GM23338 (cell line): ENCODE measurements around the gene NFATC3. TPM values are rescaled to one million over a fixed set of nuclear protein-coding genes. Genes with fewer than 3 reads are reported as not detected.

ENCODE experiments used
- ATAC-seq: fragments of 200-7000 bp; cut with Tn5 transposase; 3 replicates; pipeline ENCODE4 v1.9.1; 2020
- DNase-seq: peaks from one replicate; pipeline ENCODE4 v3.0.0-alpha.2; 2015; ENCODE audit warnings: low spot score
- H2AFZ ChIP-seq: fragments of 200-600 bp; sonication (generic); 2 replicates; pipeline ENCODE4 v1.8.0; 2016; ENCODE audit warnings: antibody characterized with exemption, mild to moderate bottlenecking, moderate library complexity
- H3F3A ChIP-seq: fragments of 200-600 bp; sonication (generic); replicated peaks from 2 replicates; pipeline ENCODE4 v1.8.0; 2017; ENCODE audit warnings: antibody characterized with exemption, mixed run types, low read depth
- H3K27ac ChIP-seq: fragments of 200-600 bp; sonication (generic); 2 replicates; pipeline ENCODE4 v1.6.1; 2016; ENCODE audit warnings: low read depth
- H3K27me3 ChIP-seq: fragments of 200-600 bp; sonication (generic); 2 replicates; pipeline ENCODE4 v1.8.0; 2016; ENCODE audit warnings: mild to moderate bottlenecking, mixed run types, moderate library complexity; ENCODE audit not compliant: insufficient read depth
- H3K36me3 ChIP-seq: fragments of 200-600 bp; sonication (generic); 2 replicates; pipeline ENCODE4 v1.8.0; 2016; ENCODE audit warnings: mild to moderate bottlenecking; ENCODE audit not compliant: insufficient read depth
- H3K4me1 ChIP-seq: fragments of 200-600 bp; sonication (generic); 2 replicates; pipeline ENCODE4 v1.8.0; 2016; ENCODE audit warnings: mild to moderate bottlenecking, moderate library complexity; ENCODE audit not compliant: insufficient read depth
- H3K4me2 ChIP-seq: fragments of 200-600 bp; sonication (generic); 2 replicates; pipeline ENCODE4 v1.7.1; 2017; ENCODE audit warnings: mixed run types
- H3K4me3 ChIP-seq: fragments of 200-600 bp; sonication (generic); 2 replicates; pipeline ENCODE4 v1.6.1; 2016; ENCODE audit warnings: mixed run types
- H3K79me2 ChIP-seq: fragments of 200-600 bp; sonication (generic); replicated peaks from 2 replicates; pipeline ENCODE4 v1.8.0; 2017; ENCODE audit warnings: mild to moderate bottlenecking; ENCODE audit not compliant: insufficient read depth
- H3K9me2 ChIP-seq: fragments of 200-600 bp; sonication (generic); 2 replicates; pipeline ENCODE4 v1.8.0; 2017; ENCODE audit not compliant: insufficient read depth
- H4K20me1 ChIP-seq: fragments of 200-600 bp; sonication (generic); replicated peaks from 2 replicates; pipeline ENCODE4 v1.8.0; 2017; ENCODE audit warnings: mild to moderate bottlenecking; ENCODE audit not compliant: insufficient read depth
- H3K27ac Mint-ChIP-seq: 2 replicates; pipeline ENCODE4 v1.8.0; 2020; ENCODE audit warnings: inconsistent platforms, mild to moderate bottlenecking, moderate library complexity, mixed read lengths
- H3K27me3 Mint-ChIP-seq: 3 replicates; pipeline ENCODE4 v1.8.0; 2022; ENCODE audit warnings: low read depth, mild to moderate bottlenecking, moderate library complexity, mixed read lengths, inconsistent platforms; ENCODE audit not compliant: insufficient read depth, poor library complexity
- H3K36me3 Mint-ChIP-seq: 3 replicates; pipeline ENCODE4 v1.8.0; 2021; ENCODE audit warnings: low read depth, mild to moderate bottlenecking, inconsistent platforms, moderate library complexity, mixed read lengths
- H3K4me1 Mint-ChIP-seq: 3 replicates; pipeline ENCODE4 v1.8.0; 2020; ENCODE audit warnings: mild to moderate bottlenecking, inconsistent platforms, mixed read lengths
- H3K4me3 Mint-ChIP-seq: 3 replicates; pipeline ENCODE4 v1.8.0; 2021; ENCODE audit warnings: moderate library complexity, mild to moderate bottlenecking, inconsistent platforms, mixed read lengths
- H3K9me3 Mint-ChIP-seq: 3 replicates; pipeline ENCODE4 v1.8.0; 2020; ENCODE audit warnings: moderate library complexity, mild to moderate bottlenecking, inconsistent platforms, mixed read lengths
- CREB1 ChIP-seq: fragments of 250-450 bp; sonication (Bioruptor Pico); IDR thresholded peaks from 2 replicates; pipeline ENCODE4 v1.5.0; 2020; ENCODE audit warnings: low read depth, mild to moderate bottlenecking, moderate library complexity
- ETS1 ChIP-seq: IDR thresholded peaks from 2 replicates; pipeline ENCODE4 v1.6.1; 2016; ENCODE audit warnings: antibody characterized with exemption
- EZH2phosphoT487 ChIP-seq: fragments of 200-600 bp; sonication (generic); IDR thresholded peaks from one replicate; pipeline ENCODE4 v1.8.1; 2018; ENCODE audit warnings: antibody characterized with exemption; ENCODE audit not compliant: unreplicated experiment
- JUNB ChIP-seq: IDR thresholded peaks from one replicate; pipeline ENCODE4 v1.6.1; 2016; ENCODE audit warnings: antibody characterized with exemption; ENCODE audit not compliant: unreplicated experiment
- NANOG ChIP-seq: IDR thresholded peaks from 2 replicates; pipeline ENCODE4 v1.6.1; 2016; ENCODE audit warnings: antibody characterized with exemption, borderline replicate concordance
- POLR2AphosphoS5 ChIP-seq: IDR thresholded peaks from 2 replicates; pipeline ENCODE4 v1.6.1; 2016; ENCODE audit warnings: antibody characterized with exemption, low read depth
- STAT1 ChIP-seq: IDR thresholded peaks from one replicate; pipeline ENCODE4 v1.6.1; 2016; ENCODE audit warnings: antibody characterized with exemption; ENCODE audit not compliant: unreplicated experiment
- ZNF114 ChIP-seq: fragments of 250-450 bp; sonication (Bioruptor Pico); IDR thresholded peaks from 2 replicates; pipeline ENCODE4 v1.5.0; 2020; ENCODE audit warnings: mild to moderate bottlenecking, moderate library complexity
- ZNF331 ChIP-seq: fragments of 250-450 bp; sonication (Bioruptor Pico); IDR thresholded peaks from 2 replicates; pipeline ENCODE4 v1.5.0; 2020; ENCODE audit warnings: low read depth, mild to moderate bottlenecking, moderate library complexity
- polyA plus RNA-seq: library from polyadenylated mRNA; unstranded; fragments of >200 nt; fragmentation: Nextera tagmentation; extraction: Ambion mirVana; gene quantifications from 2 replicates; pipeline ENCODE4 v1.2.1, GENCODE V29; 2016
- total RNA-seq: library from RNA; depleted of rRNA; stranded (reverse); fragments of >200 nt; shearing (Covaris generic); gene quantifications from 2 replicates; pipeline ENCODE4 v1.2.3, GENCODE V29; 2014
- TF ChIP-seq, protein P1 (sequence below), 2 experiments: fragments of 200-600 bp in 1 of 2; sonication (generic) in 1 of 2; conservative IDR thresholded peaks; 2 replicates each; pipeline versions ENCODE4 v1.5.1 to v1.6.1; 2016 to 2017; ENCODE audit warnings: antibody characterized with exemption in 2 of 2, low read depth in 2 of 2, mild to moderate bottlenecking in 2 of 2, moderate library complexity in 1 of 2
- TF ChIP-seq, protein P2 (sequence below): fragments of 250-450 bp; sonication (Bioruptor Pico); IDR thresholded peaks from 2 replicates; pipeline ENCODE4 v1.5.0; 2020; ENCODE audit warnings: mild to moderate bottlenecking, moderate library complexity
- TF ChIP-seq, protein P3 (sequence below): IDR thresholded peaks from one replicate; pipeline ENCODE4 v1.6.1; 2018; ENCODE audit warnings: antibody characterized with exemption; ENCODE audit not compliant: unreplicated experiment

NFATC3 gene
- total and polyA plus RNA-seq, 2 experiments from 2014 or later: 9.2 to 40.9 TPM

GRCh38 chr16:68219725-68220351 lies 134.7 kb downstream of the NFATC3 start:
- Histone ChIP-seq H3K4me2 (no peak overlapping the region), H3K4me1 (no peaks in the 10 kb centered on the region; the same call in 1 of the 2 replicates), H3K9me2 (no peaks in the 10 kb centered on the region), H3K4me3 (no peak overlapping the region), H3K79me2 (no peaks in the 10 kb centered on the region), H3K36me3 (no peaks in the 10 kb centered on the region), H4K20me1 (no peaks in the 10 kb centered on the region; the same call in 1 of the 2 replicates), H3K27ac (no peak overlapping the region), H3K27me3 (no peaks in the 10 kb centered on the region), H3F3A (no peaks in the 10 kb centered on the region), H2AFZ (no peak overlapping the region)
- Mint-ChIP-seq H3K27me3 (peaks cover 2% of the 10 kb centered on the region), H3K27ac (peak overlapping the region; percentile 91), H3K4me3 (no peak overlapping the region), H3K36me3 (no peaks in the 10 kb centered on the region), H3K4me1 (peaks cover 11% of the 10 kb centered on the region; the same call in 2 of the 3 replicates), H3K9me3 (no peaks in the 10 kb centered on the region)
- no peak for TF ChIP-seq JUNB
- TF ChIP-seq POLR2AphosphoS5: no peak
- TF ChIP-seq CREB1 (CRISPR knock-in tag): no peak
- TF ChIP-seq, protein P1, sequence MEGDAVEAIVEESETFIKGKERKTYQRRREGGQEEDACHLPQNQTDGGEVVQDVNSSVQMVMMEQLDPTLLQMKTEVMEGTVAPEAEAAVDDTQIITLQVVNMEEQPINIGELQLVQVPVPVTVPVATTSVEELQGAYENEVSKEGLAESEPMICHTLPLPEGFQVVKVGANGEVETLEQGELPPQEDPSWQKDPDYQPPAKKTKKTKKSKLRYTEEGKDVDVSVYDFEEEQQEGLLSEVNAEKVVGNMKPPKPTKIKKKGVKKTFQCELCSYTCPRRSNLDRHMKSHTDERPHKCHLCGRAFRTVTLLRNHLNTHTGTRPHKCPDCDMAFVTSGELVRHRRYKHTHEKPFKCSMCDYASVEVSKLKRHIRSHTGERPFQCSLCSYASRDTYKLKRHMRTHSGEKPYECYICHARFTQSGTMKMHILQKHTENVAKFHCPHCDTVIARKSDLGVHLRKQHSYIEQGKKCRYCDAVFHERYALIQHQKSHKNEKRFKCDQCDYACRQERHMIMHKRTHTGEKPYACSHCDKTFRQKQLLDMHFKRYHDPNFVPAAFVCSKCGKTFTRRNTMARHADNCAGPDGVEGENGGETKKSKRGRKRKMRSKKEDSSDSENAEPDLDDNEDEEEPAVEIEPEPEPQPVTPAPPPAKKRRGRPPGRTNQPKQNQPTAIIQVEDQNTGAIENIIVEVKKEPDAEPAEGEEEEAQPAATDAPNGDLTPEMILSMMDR (conservative IDR thresholded peaks at IDR 0.05; ENCODE audit: low read depth in 2 of 2): no peak
- TF ChIP-seq, protein P2, sequence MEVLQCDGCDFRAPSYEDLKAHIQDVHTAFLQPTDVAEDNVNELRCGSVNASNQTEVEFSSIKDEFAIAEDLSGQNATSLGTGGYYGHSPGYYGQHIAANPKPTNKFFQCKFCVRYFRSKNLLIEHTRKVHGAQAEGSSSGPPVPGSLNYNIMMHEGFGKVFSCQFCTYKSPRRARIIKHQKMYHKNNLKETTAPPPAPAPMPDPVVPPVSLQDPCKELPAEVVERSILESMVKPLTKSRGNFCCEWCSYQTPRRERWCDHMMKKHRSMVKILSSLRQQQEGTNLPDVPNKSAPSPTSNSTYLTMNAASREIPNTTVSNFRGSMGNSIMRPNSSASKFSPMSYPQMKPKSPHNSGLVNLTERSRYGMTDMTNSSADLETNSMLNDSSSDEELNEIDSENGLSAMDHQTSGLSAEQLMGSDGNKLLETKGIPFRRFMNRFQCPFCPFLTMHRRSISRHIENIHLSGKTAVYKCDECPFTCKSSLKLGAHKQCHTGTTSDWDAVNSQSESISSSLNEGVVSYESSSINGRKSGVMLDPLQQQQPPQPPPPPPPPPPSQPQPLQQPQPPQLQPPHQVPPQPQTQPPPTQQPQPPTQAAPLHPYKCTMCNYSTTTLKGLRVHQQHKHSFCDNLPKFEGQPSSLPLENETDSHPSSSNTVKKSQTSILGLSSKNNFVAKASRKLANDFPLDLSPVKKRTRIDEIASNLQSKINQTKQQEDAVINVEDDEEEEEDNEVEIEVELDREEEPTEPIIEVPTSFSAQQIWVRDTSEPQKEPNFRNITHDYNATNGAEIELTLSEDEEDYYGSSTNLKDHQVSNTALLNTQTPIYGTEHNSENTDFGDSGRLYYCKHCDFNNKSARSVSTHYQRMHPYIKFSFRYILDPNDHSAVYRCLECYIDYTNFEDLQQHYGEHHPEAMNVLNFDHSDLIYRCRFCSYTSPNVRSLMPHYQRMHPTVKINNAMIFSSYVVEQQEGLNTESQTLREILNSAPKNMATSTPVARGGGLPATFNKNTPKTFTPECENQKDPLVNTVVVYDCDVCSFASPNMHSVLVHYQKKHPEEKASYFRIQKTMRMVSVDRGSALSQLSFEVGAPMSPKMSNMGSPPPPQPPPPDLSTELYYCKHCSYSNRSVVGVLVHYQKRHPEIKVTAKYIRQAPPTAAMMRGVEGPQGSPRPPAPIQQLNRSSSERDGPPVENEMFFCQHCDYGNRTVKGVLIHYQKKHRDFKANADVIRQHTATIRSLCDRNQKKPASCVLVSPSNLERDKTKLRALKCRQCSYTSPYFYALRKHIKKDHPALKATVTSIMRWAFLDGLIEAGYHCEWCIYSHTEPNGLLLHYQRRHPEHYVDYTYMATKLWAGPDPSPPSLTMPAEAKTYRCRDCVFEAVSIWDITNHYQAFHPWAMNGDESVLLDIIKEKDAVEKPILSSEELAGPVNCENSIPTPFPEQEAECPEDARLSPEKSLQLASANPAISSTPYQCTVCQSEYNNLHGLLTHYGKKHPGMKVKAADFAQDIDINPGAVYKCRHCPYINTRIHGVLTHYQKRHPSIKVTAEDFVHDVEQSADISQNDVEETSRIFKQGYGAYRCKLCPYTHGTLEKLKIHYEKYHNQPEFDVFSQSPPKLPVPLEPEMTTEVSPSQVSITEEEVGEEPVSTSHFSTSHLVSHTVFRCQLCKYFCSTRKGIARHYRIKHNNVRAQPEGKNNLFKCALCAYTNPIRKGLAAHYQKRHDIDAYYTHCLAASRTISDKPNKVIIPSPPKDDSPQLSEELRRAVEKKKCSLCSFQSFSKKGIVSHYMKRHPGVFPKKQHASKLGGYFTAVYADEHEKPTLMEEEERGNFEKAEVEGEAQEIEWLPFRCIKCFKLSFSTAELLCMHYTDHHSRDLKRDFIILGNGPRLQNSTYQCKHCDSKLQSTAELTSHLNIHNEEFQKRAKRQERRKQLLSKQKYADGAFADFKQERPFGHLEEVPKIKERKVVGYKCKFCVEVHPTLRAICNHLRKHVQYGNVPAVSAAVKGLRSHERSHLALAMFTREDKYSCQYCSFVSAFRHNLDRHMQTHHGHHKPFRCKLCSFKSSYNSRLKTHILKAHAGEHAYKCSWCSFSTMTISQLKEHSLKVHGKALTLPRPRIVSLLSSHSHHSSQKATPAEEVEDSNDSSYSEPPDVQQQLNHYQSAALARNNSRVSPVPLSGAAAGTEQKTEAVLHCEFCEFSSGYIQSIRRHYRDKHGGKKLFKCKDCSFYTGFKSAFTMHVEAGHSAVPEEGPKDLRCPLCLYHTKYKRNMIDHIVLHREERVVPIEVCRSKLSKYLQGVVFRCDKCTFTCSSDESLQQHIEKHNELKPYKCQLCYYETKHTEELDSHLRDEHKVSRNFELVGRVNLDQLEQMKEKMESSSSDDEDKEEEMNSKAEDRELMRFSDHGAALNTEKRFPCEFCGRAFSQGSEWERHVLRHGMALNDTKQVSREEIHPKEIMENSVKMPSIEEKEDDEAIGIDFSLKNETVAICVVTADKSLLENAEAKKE: no peak
- TF ChIP-seq STAT1: no peak
- no peak for TF ChIP-seq ETS1
- TF ChIP-seq, protein P3, sequence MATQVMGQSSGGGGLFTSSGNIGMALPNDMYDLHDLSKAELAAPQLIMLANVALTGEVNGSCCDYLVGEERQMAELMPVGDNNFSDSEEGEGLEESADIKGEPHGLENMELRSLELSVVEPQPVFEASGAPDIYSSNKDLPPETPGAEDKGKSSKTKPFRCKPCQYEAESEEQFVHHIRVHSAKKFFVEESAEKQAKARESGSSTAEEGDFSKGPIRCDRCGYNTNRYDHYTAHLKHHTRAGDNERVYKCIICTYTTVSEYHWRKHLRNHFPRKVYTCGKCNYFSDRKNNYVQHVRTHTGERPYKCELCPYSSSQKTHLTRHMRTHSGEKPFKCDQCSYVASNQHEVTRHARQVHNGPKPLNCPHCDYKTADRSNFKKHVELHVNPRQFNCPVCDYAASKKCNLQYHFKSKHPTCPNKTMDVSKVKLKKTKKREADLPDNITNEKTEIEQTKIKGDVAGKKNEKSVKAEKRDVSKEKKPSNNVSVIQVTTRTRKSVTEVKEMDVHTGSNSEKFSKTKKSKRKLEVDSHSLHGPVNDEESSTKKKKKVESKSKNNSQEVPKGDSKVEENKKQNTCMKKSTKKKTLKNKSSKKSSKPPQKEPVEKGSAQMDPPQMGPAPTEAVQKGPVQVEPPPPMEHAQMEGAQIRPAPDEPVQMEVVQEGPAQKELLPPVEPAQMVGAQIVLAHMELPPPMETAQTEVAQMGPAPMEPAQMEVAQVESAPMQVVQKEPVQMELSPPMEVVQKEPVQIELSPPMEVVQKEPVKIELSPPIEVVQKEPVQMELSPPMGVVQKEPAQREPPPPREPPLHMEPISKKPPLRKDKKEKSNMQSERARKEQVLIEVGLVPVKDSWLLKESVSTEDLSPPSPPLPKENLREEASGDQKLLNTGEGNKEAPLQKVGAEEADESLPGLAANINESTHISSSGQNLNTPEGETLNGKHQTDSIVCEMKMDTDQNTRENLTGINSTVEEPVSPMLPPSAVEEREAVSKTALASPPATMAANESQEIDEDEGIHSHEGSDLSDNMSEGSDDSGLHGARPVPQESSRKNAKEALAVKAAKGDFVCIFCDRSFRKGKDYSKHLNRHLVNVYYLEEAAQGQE: no peak
- TF ChIP-seq ZNF331 (CRISPR knock-in tag): no peak
- no peak for TF ChIP-seq ZNF114 (CRISPR knock-in tag)
- no peak for TF ChIP-seq EZH2phosphoT487
- no peak for TF ChIP-seq NANOG
- DNase-seq (no peak), ATAC-seq (no peak)
